Omental fat pad (tissue), 4 donors: Measurements from ENCODE around the gene SMARCC1. TPM values are rescaled to one million over a fixed set of nuclear protein-coding genes. Genes with fewer than 3 reads are reported as not detected.
"Not testable (repeated sequence)": the region's sequence is repeated elsewhere in the genome, so short reads cannot be mapped to it uniquely, and the experiment has no call there.

Experiments
- ATAC-seq: fragments of 150-250 bp; one replicate; pipeline ENCODE4 v1.9.1; 2016; ENCODE audit warnings: mild to moderate bottlenecking, moderate library complexity; ENCODE audit not compliant: low FRiP score
- DNase-seq: peaks from one replicate; pipeline ENCODE4 v3.0.0-alpha.2; 2019; ENCODE audit warnings: low spot score
- CTCF ChIP-seq, 3 donors: fragments of 450-650 bp; IDR thresholded peaks; one replicate each; pipeline ENCODE4 v1.5.1; 2016 to 2017; ENCODE audit warnings: antibody characterized with exemption in 3 of 3, mild to moderate bottlenecking in 3 of 3, moderate library complexity in 2 of 3
- total RNA-seq, 4 donors: library from RNA; depleted of rRNA; stranded (reverse); fragments of >200 nt; gene quantifications; one replicate each; pipeline ENCODE4 v1.1.0, GENCODE V29; 2016

SMARCC1 gene
- 10 to 100 TPM; 21.3 to 43.4 (median 32.2) TPM for total RNA-seq

- ATAC-seq = peak; percentile 97
- peak; percentile 83 for DNase-seq
- no peak for TF ChIP-seq CTCF (IDR thresholded peaks at IDR 0.05)
These were observed at the start of gene SMARCC1 for GRCh38 chr3:47781685-47782445. SMARCC1 (minus strand) TSS chr3:47781893; CDS start chr3:47781797, 96 bp downstream.

- ATAC-seq, DNase-seq: not testable (repeated sequence)
These were observed 47.8 kb upstream of the SMARCC1 start for GRCh38 chr3:47829482-47829881.

GRCh38 chr3:47825590-47825989 is 43.9 kb upstream of the SMARCC1 start:
- no peak for TF ChIP-seq CTCF (IDR thresholded peaks at IDR 0.05)
- no peak for DNase-seq
- peak; percentile 24 for ATAC-seq

GRCh38 chr3:47824541-47825473 is 43.1 kb upstream of the SMARCC1 start:
- no peak for DNase-seq
- peak in 1 of 3 donors; percentile 39 for TF ChIP-seq CTCF (IDR thresholded peaks at IDR 0.05)
- ATAC-seq = peak; percentile 99

- no peak for DNase-seq
- no peak for TF ChIP-seq CTCF (IDR thresholded peaks at IDR 0.05)
- ATAC-seq = no peak
These were observed 35.9 kb upstream of the SMARCC1 start for GRCh38 chr3:47817609-47818008.

GRCh38 chr3:47813551-47814177 is 32.0 kb upstream of the SMARCC1 start:
- DNase-seq (no peak), ATAC-seq (no peak)
- TF ChIP-seq CTCF (IDR thresholded peaks at IDR 0.05) = no peak

- no peak for ATAC-seq
- no peak for TF ChIP-seq CTCF (IDR thresholded peaks at IDR 0.05)
These were observed 22.9 kb upstream of the SMARCC1 start for GRCh38 chr3:47804577-47804976.

More at GRCh38 chr3:47804577-47804976, 22.9 kb upstream of the SMARCC1 start:
- DNase-seq = no peak
